Loucy (cell line): Measurements from ENCODE around the gene ESR1.

Experiments used
- CTCF ChIP-seq: fragments of 200-600 bp; sonication (generic); conservative IDR thresholded peaks from 2 replicates; pipeline ENCODE4 v1.5.1; 2014; ENCODE audit warnings: mild to moderate bottlenecking, antibody characterized with exemption, low read length
- EZH2phosphoT487 ChIP-seq: fragments of 200-600 bp; IDR thresholded peaks from 2 replicates; pipeline ENCODE4 v1.6.1; 2018; ENCODE audit warnings: antibody characterized with exemption, mild to moderate bottlenecking, moderate library complexity, borderline replicate concordance

- TF ChIP-seq CTCF (no peak), EZH2phosphoT487 (no peak)
These were observed 201.3 kb downstream of the ESR1 start for GRCh38 chr6:152008779-152009178.
